IMR-90 (cell line): ENCODE measurements around the gene PSEN2. TPM values are rescaled to one million over a fixed set of nuclear protein-coding genes. Genes with fewer than 3 reads are reported as not detected.

Experiments used
- ATAC-seq: fragments of 200-7000 bp; cut with Tn5 transposase; 2 replicates; pipeline ENCODE4 v1.9.1; 2020; ENCODE audit warnings: low read depth, mild to moderate bottlenecking, moderate library complexity
- BruUV-seq: library from RNA; stranded (reverse); fragments of 400-500 nt; replicated peaks from 2 replicates; lab custom pipeline; 2021; lab: Mats Ljungman, UMichigan
- CTCF ChIA-PET: fragments of 300-600 bp; formaldehyde crosslinking; extraction: SDS; loops from one replicate; lab custom pipeline; 2021; ENCODE audit warnings: antibody characterized with exemption; lab: Yijun Ruan, JAX
- POLR2A ChIA-PET: fragments of 300-600 bp; sonication (Branson Sonifier 250); formaldehyde crosslinking; loops from one replicate; lab custom pipeline; 2022; ENCODE audit warnings: antibody characterized with exemption; ENCODE audit not compliant: unreplicated experiment; lab: Charles Lee
- DNase-seq: peaks from one replicate; pipeline ENCODE4 v3.0.0; 2013
- H2AFZ ChIP-seq: replicated peaks from 2 replicates; pipeline ENCODE3; 2013; ENCODE audit warnings: low read length, mild to moderate bottlenecking; ENCODE audit not compliant: poor library complexity
- H2AK5ac ChIP-seq: 2 replicates; pipeline ENCODE4 v1.6.1; 2013; ENCODE audit warnings: low read depth, low read length, inconsistent platforms
- H2AK9ac ChIP-seq: replicated peaks from 2 replicates; pipeline ENCODE3; 2013; ENCODE audit warnings: mild to moderate bottlenecking, low read depth, low read length, moderate library complexity; ENCODE audit not compliant: poor library complexity
- H2BK120ac ChIP-seq: 2 replicates; pipeline ENCODE4 v1.6.1; 2013; ENCODE audit warnings: low read depth, low read length, inconsistent platforms
- H2BK15ac ChIP-seq: 3 replicates; pipeline ENCODE4 v1.6.1; 2013; ENCODE audit warnings: low read depth, low read length, inconsistent platforms
- H2BK20ac ChIP-seq: 2 replicates; pipeline ENCODE4 v1.6.1; 2013; ENCODE audit warnings: low read depth, mild to moderate bottlenecking, inconsistent platforms, low read length, moderate library complexity
- H2BK5ac ChIP-seq: 2 replicates; pipeline ENCODE4 v1.6.1; 2013; ENCODE audit warnings: mild to moderate bottlenecking, low read depth, low read length, inconsistent platforms; ENCODE audit not compliant: poor library complexity, severe bottlenecking
- H3K14ac ChIP-seq: replicated peaks from 2 replicates; pipeline ENCODE4 v1.6.1; 2013; ENCODE audit warnings: low read depth, low read length, inconsistent platforms
- H3K18ac ChIP-seq: 2 replicates; pipeline ENCODE4 v1.6.1; 2013; ENCODE audit warnings: low read depth, low read length, control low read depth
- H3K23ac ChIP-seq: 2 replicates; pipeline ENCODE4 v1.6.1; 2013; ENCODE audit warnings: low read depth, low read length, inconsistent platforms
- H3K27ac ChIP-seq: 2 replicates; pipeline ENCODE4 v1.5.1; 2013; ENCODE audit warnings: mild to moderate bottlenecking, control low read depth, low read length; ENCODE audit not compliant: insufficient read depth
- H3K27me3 ChIP-seq: 2 replicates; pipeline ENCODE4 v1.6.1; 2013; ENCODE audit warnings: low read length; ENCODE audit not compliant: control insufficient read depth, insufficient read depth
- H3K36me3 ChIP-seq: 2 replicates; pipeline ENCODE4 v1.6.1; 2013; ENCODE audit warnings: low read length, mixed read lengths; ENCODE audit not compliant: control insufficient read depth, insufficient read depth
- H3K4ac ChIP-seq: 2 replicates; pipeline ENCODE4 v1.6.1; 2013; ENCODE audit warnings: low read depth, low read length, inconsistent platforms
- H3K4me1 ChIP-seq: 2 replicates; pipeline ENCODE4 v1.6.1; 2013; ENCODE audit warnings: low read length, mixed read lengths; ENCODE audit not compliant: control insufficient read depth, insufficient read depth
- H3K4me2 ChIP-seq: 2 replicates; pipeline ENCODE4 v1.6.1; 2013; ENCODE audit warnings: low read depth, mild to moderate bottlenecking, control low read depth, low read length, moderate library complexity
- H3K4me3 ChIP-seq: 2 replicates; pipeline ENCODE4 v1.5.1; 2013; ENCODE audit warnings: low read depth, mild to moderate bottlenecking, control low read depth, low read length, moderate library complexity; ENCODE audit not compliant: insufficient read depth
- H3K56ac ChIP-seq: 2 replicates; pipeline ENCODE4 v1.6.1; 2013; ENCODE audit warnings: low read length, inconsistent platforms; ENCODE audit not compliant: insufficient read depth; ENCODE audit errors: extremely low read depth
- H3K79me1 ChIP-seq, 2 experiments: 2 replicates each; pipeline ENCODE4 v1.6.1; 2013; ENCODE audit warnings: low read length in 2 of 2, inconsistent platforms in 1 of 2, low read depth in 1 of 2
- H3K9ac ChIP-seq: 2 replicates; pipeline ENCODE4 v1.6.1; 2013; ENCODE audit warnings: low read depth, low read length, control low read depth
- H3K9me1 ChIP-seq: 2 replicates; pipeline ENCODE4 v1.6.1; 2013; ENCODE audit warnings: low read length, inconsistent platforms; ENCODE audit not compliant: insufficient read depth
- H3K9me3 ChIP-seq: 2 replicates; pipeline ENCODE4 v1.6.1; 2013; ENCODE audit warnings: low read length; ENCODE audit not compliant: control insufficient read depth, insufficient read depth
- H4K20me1 ChIP-seq: 2 replicates; pipeline ENCODE4 v1.6.1; 2013; ENCODE audit warnings: low read length, inconsistent platforms; ENCODE audit not compliant: insufficient read depth
- H4K5ac ChIP-seq: 2 replicates; pipeline ENCODE4 v1.6.1; 2013; ENCODE audit warnings: mild to moderate bottlenecking, low read depth, low read length, control low read depth
- H4K8ac ChIP-seq, 2 experiments: 2 replicates each; pipeline ENCODE4 v1.6.1; 2013; ENCODE audit warnings: low read depth in 2 of 2, low read length in 2 of 2, control low read depth in 1 of 2, inconsistent platforms in 1 of 2
- H4K91ac ChIP-seq: 2 replicates; pipeline ENCODE4 v1.6.1; 2013; ENCODE audit warnings: low read depth, low read length, inconsistent platforms; ENCODE audit not compliant: insufficient read depth
- BHLHE40 ChIP-seq: fragments of 150-350 bp; IDR thresholded peaks from 2 replicates; pipeline ENCODE4 v1.6.1; 2016; ENCODE audit warnings: mild to moderate bottlenecking, low read depth, low read length
- CEBPB ChIP-seq: IDR thresholded peaks from 2 replicates; pipeline ENCODE4 v1.6.1; 2012; ENCODE audit warnings: low read depth, low read length, improper control_type of control experiment
- CHD1 ChIP-seq: IDR thresholded peaks from 2 replicates; pipeline ENCODE4 v1.6.1; 2012; ENCODE audit warnings: low read depth, low read length, improper control_type of control experiment
- FOS ChIP-seq: fragments of 150-350 bp; IDR thresholded peaks from 2 replicates; pipeline ENCODE4 v1.6.1; 2016; ENCODE audit warnings: low read depth, low read length
- MAFK ChIP-seq: IDR thresholded peaks from 2 replicates; pipeline ENCODE4 v1.6.1; 2012; ENCODE audit warnings: low read depth, low read length, improper control_type of control experiment
- MAZ ChIP-seq: IDR thresholded peaks from 2 replicates; pipeline ENCODE4 v1.6.1; 2012; ENCODE audit warnings: low read depth, mild to moderate bottlenecking, low read length, improper control_type of control experiment, moderate library complexity, borderline replicate concordance
- MXI1 ChIP-seq: IDR thresholded peaks from 2 replicates; pipeline ENCODE4 v1.6.1; 2012; ENCODE audit warnings: low read depth, mild to moderate bottlenecking, low read length, moderate library complexity, borderline replicate concordance
- NFE2L2 ChIP-seq: fragments of 150-350 bp; IDR thresholded peaks from 2 replicates; pipeline ENCODE4 v1.6.1; 2016; ENCODE audit warnings: low read depth, mild to moderate bottlenecking, low read length
- POLR2A ChIP-seq: IDR thresholded peaks from 2 replicates; pipeline ENCODE4 v1.6.1; 2012; ENCODE audit warnings: mild to moderate bottlenecking, low read depth, low read length
- RAD21 ChIP-seq: IDR thresholded peaks from 2 replicates; pipeline ENCODE4 v1.6.1; 2012; ENCODE audit warnings: low read length, improper control_type of control experiment
- RCOR1 ChIP-seq: IDR thresholded peaks from 2 replicates; pipeline ENCODE4 v1.6.1; 2012; ENCODE audit warnings: mild to moderate bottlenecking, low read length, improper control_type of control experiment; ENCODE audit not compliant: insufficient replicate concordance
- RFX5 ChIP-seq: IDR thresholded peaks from 2 replicates; pipeline ENCODE4 v1.8.0; 2012; ENCODE audit warnings: low read depth, mild to moderate bottlenecking, low read length, moderate library complexity
- SMC3 ChIP-seq: fragments of 150-350 bp; IDR thresholded peaks from 2 replicates; pipeline ENCODE4 v1.6.1; 2016; ENCODE audit warnings: low read depth, mild to moderate bottlenecking, antibody characterized with exemption, low read length, moderate library complexity
- WGBS, 2 experiments: methylation state at CpG; one replicate each; pipeline versions ENCODE4 v1.1.5 to v1.1.7; 2013; ENCODE audit warnings: missing lambda C conversion rate in 2 of 2; ENCODE audit not compliant: insufficient read length in 1 of 2; ENCODE audit errors: extremely low coverage in 2 of 2; 5-methylcytosine and 5-hydroxymethylcytosine counted together
- dilution Hi-C: fragments of 300-500 bp; cut with HindIII; formaldehyde crosslinking; loops from one replicate; pipeline ENCODE4 v1.14.3; 2018; ENCODE audit warnings: low sequenced_read_pairs; ENCODE audit not compliant: unreplicated experiment
- in situ Hi-C: fragments of 300-500 bp; cut with MboI; formaldehyde crosslinking; loops from 3 replicates; pipeline ENCODE4 v1.14.3; 2019; ENCODE audit warnings: low sequenced_read_pairs, inconsistent platforms, mixed read lengths
- intact Hi-C: fragments of 100-400 bp; cut with micrococcal nuclease; formaldehyde crosslinking; loops from 2 replicates; pipeline ENCODE4 v1.10.0; 2022
- polyA plus RNA-seq, 3 experiments: library from polyadenylated mRNA; depleted of rRNA; stranded (reverse); fragments of >200 nt; gene quantifications; 2 replicates each; pipeline ENCODE4 v1.2.3, GENCODE V29; 2012; ENCODE audit warnings: low replicate concordance in 1 of 3
- total RNA-seq: library from RNA; depleted of rRNA; stranded (reverse); fragments of >200 nt; gene quantifications from 2 replicates; pipeline ENCODE4 v1.2.3, GENCODE V29; 2012
- TF ChIP-seq, protein P1 (sequence below): conservative IDR thresholded peaks from 2 replicates; pipeline ENCODE4 v1.5.1; 2012; ENCODE audit warnings: mild to moderate bottlenecking, low read depth, low read length, improper control_type of control experiment
- TF ChIP-seq, protein P2 (sequence below): fragments of 150-350 bp; IDR thresholded peaks from 2 replicates; pipeline ENCODE4 v1.6.1; 2016; ENCODE audit warnings: low read depth, mild to moderate bottlenecking, low read length, moderate library complexity, borderline replicate concordance
- TF ChIP-seq, protein P3 (sequence below): fragments of 150-350 bp; IDR thresholded peaks from 2 replicates; pipeline ENCODE4 v1.6.1; 2017; ENCODE audit warnings: mild to moderate bottlenecking, antibody characterized with exemption, low read length, low read depth

The PSEN2 gene
- total and polyA plus RNA-seq, 2 of the 4 experiments (the other 2 are of a cell fraction), result 15.0 to 24.4 TPM

DNA sequence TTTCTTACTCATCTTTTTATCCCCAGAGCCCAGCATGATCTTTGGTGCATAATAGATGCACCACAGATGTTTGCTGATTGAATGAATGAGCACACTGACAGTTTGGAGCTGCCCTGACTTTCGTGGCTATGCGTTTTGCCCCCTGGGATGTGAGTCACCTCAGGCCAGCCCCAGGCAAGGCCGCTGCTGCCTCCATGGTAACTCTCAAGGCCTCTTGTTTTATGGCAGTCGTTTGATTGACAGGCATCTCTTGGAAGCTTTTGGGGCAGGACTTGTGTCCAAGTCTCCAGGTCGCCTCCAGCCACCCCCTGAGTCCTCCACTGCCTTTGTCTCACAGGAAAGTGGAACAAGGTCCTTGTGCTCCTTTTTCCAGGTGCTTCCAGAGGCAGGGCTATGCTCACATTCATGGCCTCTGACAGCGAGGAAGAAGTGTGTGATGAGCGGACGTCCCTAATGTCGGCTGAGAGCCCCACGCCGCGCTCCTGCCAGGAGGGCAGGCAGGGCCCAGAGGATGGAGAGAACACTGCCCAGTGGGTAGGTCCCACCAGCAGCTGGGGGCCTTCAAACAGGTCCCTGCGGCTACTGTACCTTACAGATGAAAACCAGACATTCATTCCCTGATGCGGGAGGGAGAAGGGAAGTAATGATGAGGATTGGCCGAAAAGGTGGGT lies 11.2 kb downstream of the PSEN2 start:
- H3K4ac ChIP-seq, result no peak overlapping the region
- H2BK120ac ChIP-seq, result no peak overlapping the region
- no peak overlapping the region for H2AK9ac ChIP-seq
- H3K36me3 ChIP-seq, result peaks cover 3% of the 10 kb centered on the region; the same call in 1 of the 2 replicates
- no peaks in the 10 kb centered on the region for H3K9me3 ChIP-seq
- no peak overlapping the region for H2BK5ac ChIP-seq
- H2AFZ ChIP-seq, result no peak overlapping the region
- peaks cover 3% of the 10 kb centered on the region; the same call in 1 of the 2 replicates for H4K20me1 ChIP-seq
- BruUV-seq, result no TSS peak
- H3K14ac ChIP-seq, result no peak overlapping the region
- dilution Hi-C loops (no loop called here), intact Hi-C loops (no loop called here), in situ Hi-C loops (no loop called here)
- TF ChIP-seq, protein P1, sequence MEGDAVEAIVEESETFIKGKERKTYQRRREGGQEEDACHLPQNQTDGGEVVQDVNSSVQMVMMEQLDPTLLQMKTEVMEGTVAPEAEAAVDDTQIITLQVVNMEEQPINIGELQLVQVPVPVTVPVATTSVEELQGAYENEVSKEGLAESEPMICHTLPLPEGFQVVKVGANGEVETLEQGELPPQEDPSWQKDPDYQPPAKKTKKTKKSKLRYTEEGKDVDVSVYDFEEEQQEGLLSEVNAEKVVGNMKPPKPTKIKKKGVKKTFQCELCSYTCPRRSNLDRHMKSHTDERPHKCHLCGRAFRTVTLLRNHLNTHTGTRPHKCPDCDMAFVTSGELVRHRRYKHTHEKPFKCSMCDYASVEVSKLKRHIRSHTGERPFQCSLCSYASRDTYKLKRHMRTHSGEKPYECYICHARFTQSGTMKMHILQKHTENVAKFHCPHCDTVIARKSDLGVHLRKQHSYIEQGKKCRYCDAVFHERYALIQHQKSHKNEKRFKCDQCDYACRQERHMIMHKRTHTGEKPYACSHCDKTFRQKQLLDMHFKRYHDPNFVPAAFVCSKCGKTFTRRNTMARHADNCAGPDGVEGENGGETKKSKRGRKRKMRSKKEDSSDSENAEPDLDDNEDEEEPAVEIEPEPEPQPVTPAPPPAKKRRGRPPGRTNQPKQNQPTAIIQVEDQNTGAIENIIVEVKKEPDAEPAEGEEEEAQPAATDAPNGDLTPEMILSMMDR, result no peak
- TF ChIP-seq SMC3 (no peak), RAD21 (no peak), MAZ (no peak), CHD1 (no peak), FOS (no peak), CEBPB (no peak), BHLHE40 (no peak), POLR2A (no peak), RCOR1 (no peak), RFX5 (no peak), NFE2L2 (no peak), MXI1 (no peak), MAFK (no peak)
- TF ChIP-seq, protein P2, sequence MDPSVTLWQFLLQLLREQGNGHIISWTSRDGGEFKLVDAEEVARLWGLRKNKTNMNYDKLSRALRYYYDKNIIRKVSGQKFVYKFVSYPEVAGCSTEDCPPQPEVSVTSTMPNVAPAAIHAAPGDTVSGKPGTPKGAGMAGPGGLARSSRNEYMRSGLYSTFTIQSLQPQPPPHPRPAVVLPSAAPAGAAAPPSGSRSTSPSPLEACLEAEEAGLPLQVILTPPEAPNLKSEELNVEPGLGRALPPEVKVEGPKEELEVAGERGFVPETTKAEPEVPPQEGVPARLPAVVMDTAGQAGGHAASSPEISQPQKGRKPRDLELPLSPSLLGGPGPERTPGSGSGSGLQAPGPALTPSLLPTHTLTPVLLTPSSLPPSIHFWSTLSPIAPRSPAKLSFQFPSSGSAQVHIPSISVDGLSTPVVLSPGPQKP, result no peak
- TF ChIP-seq, protein P3, sequence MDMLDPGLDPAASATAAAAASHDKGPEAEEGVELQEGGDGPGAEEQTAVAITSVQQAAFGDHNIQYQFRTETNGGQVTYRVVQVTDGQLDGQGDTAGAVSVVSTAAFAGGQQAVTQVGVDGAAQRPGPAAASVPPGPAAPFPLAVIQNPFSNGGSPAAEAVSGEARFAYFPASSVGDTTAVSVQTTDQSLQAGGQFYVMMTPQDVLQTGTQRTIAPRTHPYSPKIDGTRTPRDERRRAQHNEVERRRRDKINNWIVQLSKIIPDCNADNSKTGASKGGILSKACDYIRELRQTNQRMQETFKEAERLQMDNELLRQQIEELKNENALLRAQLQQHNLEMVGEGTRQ, result no peak
- H4K8ac ChIP-seq, result no peak overlapping the region
- WGBS, 2 experiments, result 100% methylated on average over 3 of the region's 15 CpGs; no CpG with 5 or more reads in 1 of the 2 experiments
- peaks cover 20% of the 10 kb centered on the region for H3K9me1 ChIP-seq
- H4K91ac ChIP-seq, result no peak overlapping the region
- no peak overlapping the region for H2BK20ac ChIP-seq
- H2BK15ac ChIP-seq, result no peak overlapping the region
- H4K5ac ChIP-seq, result no peak overlapping the region
- H3K4me3 ChIP-seq, result no peak overlapping the region
- peaks cover 10% of the 10 kb centered on the region for H3K4me1 ChIP-seq
- no peak overlapping the region for H3K56ac ChIP-seq
- POLR2A ChIA-PET, result no interaction called here
- H3K23ac ChIP-seq, result no peak overlapping the region
- ATAC-seq (no peak), DNase-seq (no peak)
- no peaks in the 10 kb centered on the region for H3K27me3 ChIP-seq
- H2AK5ac ChIP-seq, result peak overlapping the region; percentile 16; the same call in 1 of the 2 replicates
- H3K27ac ChIP-seq, result no peak overlapping the region
- CTCF ChIA-PET, result no interaction called here
- no peak overlapping the region for H3K4me2 ChIP-seq
- H3K9ac ChIP-seq, result no peak overlapping the region
- H3K79me1 ChIP-seq, result peaks cover 0 to 9% of the 10 kb centered on the region in 2 experiments; a peak in 1 of 4 replicates
- no peak overlapping the region for H3K18ac ChIP-seq
